HG03442 (cell line): ENCODE results near the gene KNSTRN.

ENCODE experiments used
- ATAC-seq: cut with Tn5 transposase; IDR thresholded peaks from one replicate; pipeline ENCODE4 v1.9.1; 2021; ENCODE audit warnings: mild to moderate bottlenecking, moderate library complexity; ENCODE audit not compliant: unreplicated experiment

Gene KNSTRN

DNA sequence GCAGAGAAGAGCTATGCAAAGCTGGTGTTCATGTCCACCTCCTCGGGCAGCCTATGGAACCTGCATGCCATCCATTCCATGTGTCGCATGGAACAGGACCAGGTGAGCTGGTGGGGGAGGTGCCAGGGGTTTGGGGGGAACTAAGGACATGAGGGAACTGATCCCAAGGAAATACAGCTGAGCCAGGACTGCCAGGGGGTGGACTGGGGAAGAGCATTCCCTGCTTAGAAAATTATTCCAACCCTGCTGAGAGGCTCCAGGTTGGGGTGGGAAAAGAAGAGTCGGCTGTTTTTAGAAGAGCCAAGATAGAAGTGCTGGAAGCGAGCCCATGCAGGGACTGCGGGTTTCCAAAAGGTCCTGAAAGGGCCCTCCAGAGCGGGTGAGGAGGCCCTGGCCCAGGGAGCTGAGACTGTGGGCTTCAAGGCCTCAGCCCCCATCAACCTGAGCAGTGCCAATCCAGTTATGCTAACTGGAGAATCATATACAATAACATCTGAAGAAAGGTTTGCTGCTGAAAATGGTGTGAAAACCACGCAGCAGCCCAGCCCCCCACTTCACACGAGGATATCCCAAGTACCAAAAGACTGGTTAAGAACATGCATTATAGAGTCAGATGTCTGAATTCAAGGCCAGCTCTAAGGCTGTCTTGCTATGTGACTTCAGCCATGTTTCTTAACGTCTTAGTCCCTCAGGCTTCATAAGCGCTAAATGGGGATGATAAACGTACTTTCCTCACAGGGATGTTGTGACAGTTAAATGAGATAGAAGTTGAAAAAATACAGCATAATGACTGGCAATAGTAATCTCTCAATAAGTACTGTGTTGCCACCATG, 16.7 kb upstream of the KNSTRN start:
- no peak for ATAC-seq

DNA sequence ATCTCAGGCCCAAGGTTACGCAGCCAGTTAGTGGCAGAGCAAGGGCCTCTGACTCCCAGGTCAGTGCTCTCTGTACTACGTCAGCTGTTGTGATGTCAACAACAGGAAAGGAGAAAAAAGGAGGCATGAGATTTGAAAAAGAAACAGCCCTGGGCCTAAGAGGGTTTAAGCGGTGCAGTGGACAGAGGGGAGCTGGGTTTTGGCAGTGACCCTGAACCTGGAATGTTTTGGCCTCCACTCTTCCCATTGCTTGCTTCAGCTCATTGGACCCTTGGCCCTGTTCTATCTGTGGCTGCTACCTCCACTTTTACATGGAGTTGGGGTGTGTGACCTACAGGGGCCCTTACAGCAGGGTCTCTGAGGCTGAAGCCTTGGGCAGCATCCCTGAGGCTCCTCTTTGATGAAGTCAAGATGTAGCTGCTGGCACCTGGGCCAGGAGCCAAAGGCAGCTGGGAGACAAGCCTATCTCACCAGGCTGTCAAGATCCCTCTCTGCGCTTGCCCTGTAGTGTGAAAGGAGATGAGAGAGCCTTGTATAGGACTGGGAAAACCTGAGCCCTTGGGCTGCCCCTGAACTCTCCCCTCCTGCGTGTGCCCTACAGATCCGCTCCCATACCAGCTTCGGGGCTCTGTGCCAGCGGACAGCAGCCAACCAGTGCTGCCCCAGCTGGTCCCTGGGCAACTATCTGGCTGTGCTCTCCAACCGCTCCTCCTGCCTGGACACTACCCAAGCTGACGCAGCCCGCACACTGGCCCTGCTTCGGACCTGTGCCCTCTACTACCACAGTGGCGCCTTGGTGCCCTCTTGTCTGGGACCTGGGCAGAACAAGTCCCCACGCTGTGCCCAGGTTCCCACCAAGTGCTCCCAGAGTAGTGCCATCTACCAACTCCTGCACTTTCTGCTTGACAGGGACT, 15.8 kb upstream of the KNSTRN start:
- ATAC-seq = no peak

DNA sequence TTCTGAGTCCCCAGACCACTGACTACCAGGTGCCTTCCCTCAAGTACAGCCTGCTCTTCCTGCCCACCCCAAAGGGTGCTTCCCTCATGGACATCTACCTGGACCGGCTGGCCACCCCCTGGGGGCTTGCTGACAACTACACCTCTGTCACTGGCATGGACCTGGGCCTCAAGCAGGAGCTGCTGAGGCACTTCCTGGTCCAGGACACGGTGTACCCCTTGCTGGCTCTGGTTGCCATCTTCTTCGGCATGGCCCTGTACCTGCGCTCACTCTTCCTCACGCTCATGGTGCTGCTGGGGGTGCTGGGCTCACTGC, 15.2 kb upstream of the KNSTRN start:
- ATAC-seq = no peak

DNA sequence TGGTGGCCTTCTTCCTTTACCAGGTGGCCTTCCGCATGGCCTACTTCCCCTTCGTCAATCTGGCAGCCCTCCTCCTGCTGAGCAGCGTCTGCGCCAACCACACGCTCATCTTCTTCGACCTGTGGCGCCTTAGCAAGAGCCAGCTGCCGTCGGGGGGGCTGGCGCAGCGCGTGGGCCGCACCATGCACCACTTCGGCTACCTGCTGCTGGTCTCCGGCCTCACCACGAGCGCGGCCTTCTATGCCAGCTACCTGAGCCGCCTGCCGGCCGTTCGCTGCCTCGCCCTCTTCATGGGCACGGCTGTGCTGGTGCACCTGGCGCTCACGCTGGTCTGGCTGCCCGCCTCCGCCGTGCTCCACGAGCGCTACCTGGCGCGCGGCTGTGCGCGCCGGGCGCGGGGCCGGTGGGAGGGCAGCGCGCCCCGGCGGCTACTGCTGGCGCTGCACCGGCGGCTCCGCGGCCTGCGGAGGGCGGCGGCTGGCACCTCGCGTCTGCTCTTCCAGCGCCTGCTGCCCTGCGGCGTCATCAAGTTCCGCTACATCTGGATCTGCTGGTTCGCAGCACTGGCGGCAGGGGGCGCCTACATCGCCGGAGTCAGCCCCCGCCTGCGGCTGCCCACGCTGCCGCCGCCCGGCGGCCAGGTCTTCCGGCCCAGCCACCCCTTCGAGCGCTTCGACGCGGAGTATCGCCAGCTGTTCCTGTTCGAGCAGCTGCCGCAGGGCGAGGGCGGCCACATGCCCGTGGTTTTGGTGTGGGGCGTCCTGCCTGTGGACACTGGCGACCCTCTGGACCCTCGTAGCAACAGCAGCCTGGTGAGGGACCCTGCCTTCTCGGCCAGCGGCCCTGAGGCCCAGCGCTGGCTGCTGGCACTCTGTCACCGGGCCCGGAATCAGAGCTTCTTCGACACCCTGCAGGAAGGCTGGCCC, 14.6 kb upstream of the KNSTRN start:
- ATAC-seq = peak; percentile 82

DNA sequence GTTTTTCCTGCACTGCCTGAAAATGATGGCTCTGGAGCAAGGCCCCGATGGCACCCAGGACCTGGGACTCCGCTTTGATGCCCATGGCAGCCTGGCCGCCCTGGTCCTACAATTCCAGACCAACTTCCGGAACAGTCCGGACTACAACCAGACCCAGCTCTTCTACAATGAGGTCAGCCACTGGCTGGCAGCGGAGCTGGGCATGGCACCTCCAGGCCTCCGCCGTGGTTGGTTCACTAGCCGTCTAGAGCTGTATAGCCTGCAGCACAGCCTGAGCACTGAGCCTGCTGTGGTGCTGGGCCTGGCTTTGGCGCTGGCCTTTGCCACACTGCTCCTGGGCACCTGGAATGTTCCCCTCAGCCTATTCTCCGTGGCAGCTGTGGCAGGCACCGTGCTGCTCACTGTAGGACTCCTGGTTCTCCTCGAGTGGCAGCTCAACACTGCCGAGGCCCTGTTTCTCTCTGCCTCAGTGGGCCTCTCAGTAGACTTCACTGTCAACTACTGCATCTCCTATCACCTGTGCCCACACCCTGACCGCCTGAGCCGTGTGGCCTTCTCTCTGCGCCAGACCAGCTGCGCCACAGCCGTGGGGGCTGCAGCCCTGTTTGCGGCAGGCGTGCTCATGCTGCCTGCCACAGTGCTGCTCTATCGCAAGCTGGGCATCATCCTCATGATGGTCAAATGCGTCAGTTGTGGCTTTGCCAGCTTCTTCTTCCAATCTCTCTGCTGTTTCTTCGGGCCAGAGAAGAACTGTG, 13.6 kb upstream of the KNSTRN start:
- ATAC-seq = no peak

DNA sequence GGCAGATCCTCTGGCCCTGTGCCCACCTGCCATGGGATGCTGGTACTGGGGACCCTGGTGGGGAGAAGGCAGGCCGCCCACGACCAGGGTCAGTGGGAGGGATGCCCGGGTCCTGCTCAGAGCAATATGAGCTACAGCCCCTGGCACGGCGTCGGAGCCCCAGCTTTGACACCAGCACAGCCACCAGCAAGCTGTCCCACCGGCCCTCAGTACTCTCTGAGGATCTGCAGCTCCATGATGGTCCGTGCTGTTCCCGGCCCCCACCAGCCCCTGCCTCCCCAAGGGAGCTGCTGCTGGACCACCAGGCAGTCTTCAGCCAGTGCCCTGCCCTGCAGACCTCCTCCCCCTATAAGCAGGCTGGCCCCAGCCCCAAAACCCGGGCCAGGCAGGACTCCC, 13.0 kb upstream of the KNSTRN start:
- no peak for ATAC-seq

DNA sequence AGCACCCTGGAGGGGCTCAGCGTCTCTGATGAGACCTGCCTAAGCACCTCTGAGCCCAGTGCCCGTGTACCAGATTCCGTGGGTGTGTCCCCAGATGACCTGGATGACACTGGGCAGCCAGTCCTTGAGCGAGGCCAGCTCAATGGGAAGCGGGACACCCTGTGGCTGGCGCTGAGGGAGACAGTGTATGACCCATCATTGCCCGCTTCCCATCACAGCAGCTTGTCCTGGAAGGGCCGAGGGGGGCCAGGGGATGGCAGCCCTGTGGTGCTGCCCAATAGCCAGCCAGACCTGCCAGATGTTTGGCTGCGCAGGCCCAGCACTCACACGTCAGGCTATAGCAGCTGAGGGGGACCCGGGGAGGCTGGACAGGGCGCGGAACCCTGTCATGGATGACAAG, 12.6 kb upstream of the KNSTRN start:
- ATAC-seq = no peak

DNA sequence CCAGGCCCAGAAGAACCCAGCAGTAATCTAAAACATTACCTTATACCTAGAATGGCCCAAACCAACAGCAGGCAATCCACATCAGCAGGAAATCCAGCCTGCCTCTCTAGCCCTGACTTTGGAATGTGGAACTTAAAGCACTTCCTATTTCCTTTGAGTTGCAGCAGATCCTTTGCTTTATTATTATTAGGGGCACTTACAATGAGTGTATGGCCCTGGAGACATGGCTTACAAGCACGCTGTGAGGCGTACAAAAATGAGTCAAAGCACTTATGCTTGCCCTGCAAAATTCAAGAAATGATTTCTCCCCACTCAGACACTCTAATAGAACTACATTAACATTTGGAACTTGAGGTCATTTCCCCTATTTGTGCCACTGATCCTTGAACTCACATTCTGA, 9.5 kb upstream of the KNSTRN start:
- ATAC-seq = no peak

DNA sequence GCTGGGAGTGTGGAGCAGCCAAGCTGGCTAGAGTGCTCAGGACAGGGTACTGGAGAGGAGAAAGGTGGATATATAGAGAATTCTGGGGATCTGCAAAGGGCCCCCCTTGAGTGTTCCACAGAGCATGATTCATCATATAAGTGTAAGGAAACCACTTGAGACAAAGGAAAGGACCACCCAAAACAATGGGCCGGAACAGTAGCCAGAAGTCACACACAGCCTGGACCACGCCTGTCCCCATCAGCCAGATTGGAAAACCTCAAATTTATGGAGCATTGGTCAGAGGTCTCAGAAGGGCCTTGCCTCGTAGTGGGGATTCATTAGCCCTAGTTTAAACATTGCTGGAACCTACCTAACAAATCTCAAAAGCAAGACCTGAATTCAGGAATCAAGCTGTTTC, 4.9 kb upstream of the KNSTRN start:
- no peak for ATAC-seq

DNA sequence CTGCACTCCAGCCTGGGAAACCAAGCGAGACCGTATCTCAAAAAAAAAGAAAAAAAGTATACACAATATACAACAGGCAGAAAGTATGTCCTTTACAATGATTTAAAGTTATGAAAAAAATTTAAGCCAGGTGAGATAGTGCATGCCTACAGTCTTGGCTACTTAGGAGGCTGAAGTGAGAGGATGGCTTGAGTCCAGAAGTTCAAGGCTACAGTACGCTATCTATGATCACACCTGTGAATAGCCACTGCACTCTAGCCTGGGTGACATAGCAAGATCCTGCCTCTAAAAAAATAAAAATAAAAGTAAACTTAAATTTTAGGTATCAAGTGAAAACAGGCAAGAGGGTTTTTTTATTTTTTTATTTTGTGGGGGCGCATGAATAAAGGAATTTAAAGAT, 3.1 kb upstream of the KNSTRN start:
- ATAC-seq = no peak

DNA sequence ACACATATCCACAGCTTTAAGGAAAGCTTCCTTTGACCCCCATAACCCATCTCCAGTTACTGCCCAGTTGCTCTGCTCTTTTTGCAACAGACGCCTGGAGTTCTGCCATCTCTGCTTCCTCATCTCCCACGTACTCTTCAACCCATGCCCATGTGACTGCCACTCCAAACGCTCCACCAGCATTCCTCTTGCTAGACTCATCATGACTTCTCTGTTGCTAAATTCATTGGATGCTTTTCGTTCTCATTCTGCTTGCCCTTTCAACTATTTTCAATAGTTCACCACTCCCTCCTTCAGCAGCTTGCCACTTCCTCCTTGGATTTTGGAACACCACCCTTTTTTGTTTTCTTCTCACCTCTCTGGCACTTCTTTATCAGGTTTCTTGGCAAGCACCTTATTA, 2.7 kb upstream of the KNSTRN start:
- no peak for ATAC-seq

DNA sequence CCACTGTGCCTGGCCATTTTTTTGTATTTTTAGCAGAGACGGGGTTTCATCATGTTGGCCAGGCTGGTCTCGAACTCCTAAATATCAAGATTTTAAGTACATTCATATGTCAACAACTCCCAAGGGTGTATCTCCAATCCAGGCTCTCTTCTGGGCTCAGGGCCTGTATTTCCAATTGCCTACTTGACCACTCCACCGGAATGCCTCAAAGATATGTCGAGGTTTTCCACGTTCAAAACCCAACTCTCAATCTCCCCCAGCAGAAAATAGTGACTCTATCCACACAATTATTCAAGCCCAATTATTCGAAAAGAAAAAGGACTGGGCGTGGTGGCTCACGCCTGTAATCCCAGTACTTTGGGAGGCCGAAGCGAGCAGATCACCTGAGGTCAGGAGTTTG, 1.9 kb upstream of the KNSTRN start:
- no peak for ATAC-seq

DNA sequence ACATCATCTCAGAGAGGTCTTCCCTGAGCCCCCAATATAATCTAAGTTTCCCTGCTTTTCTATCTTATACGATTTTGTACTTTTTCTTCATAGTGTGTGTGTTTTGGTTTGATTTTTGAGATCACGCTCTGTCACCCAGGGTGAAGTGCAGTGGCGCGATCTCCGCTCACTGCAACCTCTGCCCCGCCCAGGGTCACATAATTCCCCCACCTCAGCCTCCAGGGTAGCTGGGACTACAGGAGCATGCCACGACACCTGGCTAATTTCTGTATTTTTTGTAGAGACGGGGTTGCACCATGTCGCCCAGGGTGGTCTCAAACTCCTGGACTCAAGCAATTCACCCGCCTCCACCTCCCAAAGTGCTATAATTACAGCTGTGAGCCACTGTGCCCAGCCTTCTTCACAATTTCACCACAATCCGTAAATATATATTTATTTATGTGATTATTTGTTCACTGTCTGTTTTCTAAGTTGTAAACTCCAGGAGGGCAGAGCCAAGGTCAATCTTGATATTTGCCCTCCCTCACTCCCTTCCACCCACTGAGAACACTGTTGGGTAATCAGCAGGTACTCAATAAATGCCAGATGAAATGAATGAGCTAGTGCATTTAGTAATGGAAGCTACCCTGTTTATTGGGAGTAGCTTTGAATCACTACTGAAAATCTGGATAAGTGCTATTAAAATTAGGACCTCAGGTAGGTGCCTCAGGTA, 547 bp upstream of the KNSTRN start:
- no peak for ATAC-seq

DNA sequence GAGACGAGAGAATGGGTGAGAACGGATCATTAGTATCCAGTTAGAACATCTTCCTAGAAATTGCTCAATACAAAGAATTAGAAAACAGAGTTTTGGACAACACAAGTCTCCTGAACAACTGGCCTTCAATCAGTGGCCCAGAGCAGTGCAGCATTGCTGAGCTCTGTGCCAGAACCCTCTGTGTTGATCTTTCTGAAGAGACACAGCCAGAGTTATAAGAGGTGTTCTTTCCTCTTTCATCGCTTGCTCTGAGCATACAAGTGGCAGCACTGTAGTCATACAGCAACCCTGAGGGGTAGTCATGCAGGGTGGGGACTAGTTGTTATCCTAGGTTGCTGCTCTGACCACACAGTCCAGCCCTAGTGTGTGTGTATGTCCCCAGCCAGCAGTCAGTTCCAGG, 4.0 kb downstream of the KNSTRN start:
- ATAC-seq = no peak

DNA sequence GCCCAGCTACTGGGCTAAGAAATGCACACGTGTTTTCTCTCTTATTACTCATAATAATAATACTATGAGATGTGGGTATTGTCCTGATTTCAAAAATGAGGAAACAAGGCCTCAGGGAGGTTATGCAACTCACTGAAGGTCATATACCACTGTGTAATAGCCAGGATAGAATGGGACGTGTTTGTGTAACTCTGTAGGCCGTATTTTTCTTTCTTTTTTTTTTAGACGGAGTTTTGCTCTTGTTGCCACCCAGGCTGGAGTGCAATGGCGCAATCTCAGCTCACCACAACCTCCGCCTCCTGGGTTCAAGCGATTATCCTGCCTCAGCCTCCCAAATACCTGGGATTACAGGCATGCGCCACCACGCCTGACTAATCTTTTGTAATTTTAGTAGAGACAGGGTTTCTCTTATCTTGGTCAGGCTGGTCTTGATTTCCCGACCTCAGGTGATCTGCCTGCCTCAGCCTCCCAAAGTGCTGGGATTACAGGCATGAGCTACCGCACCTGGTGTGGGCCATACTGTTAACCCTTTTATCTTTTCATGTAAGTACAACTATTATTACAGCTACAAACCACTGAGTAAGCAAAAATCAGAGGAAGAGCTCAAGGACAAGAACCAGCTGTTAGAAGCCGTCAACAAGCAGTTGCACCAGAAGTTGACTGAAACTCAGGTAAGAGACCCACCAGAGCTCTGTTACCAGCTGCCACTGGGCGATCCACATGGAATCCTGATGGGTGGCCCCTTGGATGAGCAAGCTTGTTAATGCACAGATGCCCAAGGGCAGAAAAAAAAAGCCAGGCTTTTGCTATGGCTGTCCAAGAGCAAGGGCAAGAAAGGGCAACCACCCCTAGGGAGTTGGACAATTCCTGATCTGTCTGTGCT, 6.7 kb downstream of the KNSTRN start:
- no peak for ATAC-seq

DNA sequence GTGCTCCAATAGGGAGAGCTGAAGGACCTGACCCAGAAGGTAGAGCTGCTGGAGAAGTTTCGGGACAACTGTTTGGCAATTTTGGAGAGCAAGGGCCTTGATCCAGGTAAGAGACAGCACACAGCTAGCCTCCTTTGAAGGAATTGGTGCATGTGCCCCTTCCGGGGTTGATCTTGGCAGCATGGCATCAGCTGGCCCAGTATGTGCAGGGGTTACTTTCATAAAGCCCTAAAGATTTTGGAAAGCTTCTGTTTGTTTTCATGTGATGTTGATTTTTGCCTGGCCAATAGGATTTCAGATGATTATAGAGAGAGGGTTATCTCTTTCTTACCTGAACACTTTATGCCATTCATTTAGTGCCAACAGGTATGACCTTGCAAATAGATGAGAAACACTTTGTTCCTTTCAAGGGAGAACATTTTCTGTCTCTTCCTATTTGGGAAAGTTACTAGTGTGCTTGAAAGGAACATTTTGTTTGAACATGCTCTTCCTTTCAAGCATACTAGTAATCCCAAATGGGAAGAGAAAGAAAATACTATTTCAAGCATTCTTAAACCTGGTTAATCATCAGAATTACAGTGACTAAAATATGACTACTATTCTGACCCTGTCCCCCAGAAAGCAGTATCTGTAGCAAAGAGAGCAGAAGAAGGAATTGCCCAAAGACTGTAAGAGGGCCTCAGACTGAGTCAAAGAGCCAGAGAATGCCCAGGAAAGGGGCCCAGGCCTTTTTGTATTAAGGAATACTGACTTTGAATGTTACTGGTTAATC, 7.5 kb downstream of the KNSTRN start:
- no peak for ATAC-seq

DNA sequence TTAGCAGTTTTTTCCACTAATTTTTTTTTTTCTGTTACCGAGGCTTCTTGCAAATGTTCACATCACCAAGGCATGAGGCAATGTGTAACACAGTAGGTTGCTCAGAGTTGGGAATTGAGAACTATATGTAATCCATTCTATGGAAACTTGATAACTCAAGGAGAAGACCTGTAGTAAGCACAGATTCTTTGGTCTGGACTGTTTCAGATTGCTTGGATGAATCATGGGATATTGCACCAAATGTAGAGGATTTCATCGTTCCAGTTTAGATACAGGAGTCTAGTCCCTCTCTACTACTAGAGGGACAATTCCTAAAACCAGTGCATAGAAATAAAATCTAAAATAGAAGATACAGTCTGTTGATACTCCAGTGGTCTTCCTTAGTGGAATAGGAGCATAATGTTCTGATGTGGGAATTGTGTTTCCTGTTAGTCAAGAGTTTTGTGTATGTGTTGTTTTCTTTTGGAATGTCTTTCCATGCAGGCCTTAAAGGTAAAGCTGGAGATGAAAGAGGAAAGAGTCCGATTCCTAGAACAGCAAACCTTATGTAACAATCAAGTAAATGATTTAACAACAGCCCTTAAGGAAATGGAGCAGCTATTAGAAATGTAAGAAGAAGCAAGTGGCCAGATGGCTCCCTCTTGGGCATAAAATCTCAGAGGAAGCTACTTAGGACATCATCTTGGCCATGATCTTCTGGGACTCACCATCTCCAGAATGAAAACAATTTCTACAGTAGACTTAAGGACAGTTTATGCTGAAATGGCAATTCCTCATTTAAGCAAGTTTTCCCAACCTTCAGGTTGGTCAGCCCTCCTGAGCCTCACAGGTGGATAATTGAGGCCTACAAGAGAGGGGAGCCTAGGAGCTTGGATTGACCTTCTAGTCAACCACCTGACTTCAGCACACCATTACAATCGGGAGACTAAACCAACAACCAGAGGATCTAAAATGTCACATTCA, 10.7 kb downstream of the KNSTRN start:
- no peak for ATAC-seq
